Common myeloid progenitor, CD34-positive (primary cell): ENCODE data around the gene WFS1.

Experiments
- CTCF ChIA-PET: fragments of 350-600 bp; sonication (Branson Sonifier 250); formaldehyde crosslinking; loops from one replicate; lab custom pipeline; 2021; ENCODE audit warnings: antibody characterized with exemption; lab: Charles Lee
- POLR2A ChIA-PET: fragments of 350-600 bp; sonication (Branson Sonifier 250); formaldehyde crosslinking; loops from one replicate; lab custom pipeline; 2021; ENCODE audit warnings: antibody characterized with exemption; lab: Charles Lee
- DNase-seq, 3 donors: peaks; one replicate each; pipeline versions ENCODE4 v3.0.0 to v3.0.0-alpha.2; 2013
- H3K27ac ChIP-seq, 2 experiments: 1 replicate in 1 of 2; 2 replicates in 1 of 2; pipeline ENCODE4 v1.7.0; 2013; ENCODE audit warnings: inconsistent platforms in 2 of 2, low read length in 2 of 2, mild to moderate bottlenecking in 2 of 2, low read depth in 1 of 2, moderate library complexity in 1 of 2; ENCODE audit not compliant: severe bottlenecking in 2 of 2, insufficient read depth in 1 of 2, poor library complexity in 1 of 2
- H3K27me3 ChIP-seq, 5 experiments: replicated peaks in 2 of 5; 1 replicate in 3 of 5; 2 replicates in 2 of 5; pipeline versions ENCODE4 v1.6.1 to v1.7.0; 2013; ENCODE audit warnings: low read length in 4 of 5, mild to moderate bottlenecking in 2 of 5, moderate library complexity in 2 of 5, inconsistent platforms in 1 of 5; ENCODE audit not compliant: insufficient read depth in 5 of 5, control insufficient read depth in 4 of 5
- H3K36me3 ChIP-seq, 4 experiments: 1 replicate in 2 of 4; 2 replicates in 2 of 4; pipeline versions ENCODE4 v1.6.1 to v1.7.0; 2013; ENCODE audit warnings: low read length in 3 of 4, control low read depth in 1 of 4, mild to moderate bottlenecking in 1 of 4; ENCODE audit not compliant: control insufficient read depth in 4 of 4, insufficient read depth in 4 of 4
- H3K4me1 ChIP-seq, 4 experiments: 1 replicate in 3 of 4; 2 replicates in 1 of 4; pipeline versions ENCODE4 v1.6.1 to v1.7.1; 2013; ENCODE audit warnings: low read length in 3 of 4, mild to moderate bottlenecking in 3 of 4, control low read depth in 1 of 4, inconsistent platforms in 1 of 4, moderate library complexity in 1 of 4; ENCODE audit not compliant: control insufficient read depth in 4 of 4, insufficient read depth in 4 of 4; ENCODE audit errors: control extremely low read depth in 1 of 4
- H3K4me3 ChIP-seq, 7 experiments: 1 replicate in 4 of 7; 2 replicates in 3 of 7; pipeline versions ENCODE4 v1.5.1 to v1.7.0; 2013; ENCODE audit warnings: mild to moderate bottlenecking in 7 of 7, low read length in 6 of 7, moderate library complexity in 6 of 7, inconsistent platforms in 2 of 7, low read depth in 2 of 7, control low read depth in 1 of 7; ENCODE audit not compliant: insufficient read depth in 4 of 7, control insufficient read depth in 1 of 7; ENCODE audit errors: extremely low read depth in 1 of 7
- H3K9me3 ChIP-seq, 5 experiments: 1 replicate in 4 of 5; 2 replicates in 1 of 5; pipeline versions ENCODE4 v1.6.1 to v1.7.1; 2013; ENCODE audit warnings: low read length in 4 of 5, mild to moderate bottlenecking in 2 of 5, inconsistent platforms in 1 of 5, low read depth in 1 of 5, moderate library complexity in 1 of 5; ENCODE audit not compliant: control insufficient read depth in 4 of 5, insufficient read depth in 2 of 5; ENCODE audit errors: control extremely low read depth in 1 of 5
- WGBS: methylation state at CpG from one replicate; pipeline ENCODE4 v1.1.5; 2013; ENCODE audit not compliant: insufficient coverage; 5-methylcytosine and 5-hydroxymethylcytosine counted together

WFS1 gene

DNA sequence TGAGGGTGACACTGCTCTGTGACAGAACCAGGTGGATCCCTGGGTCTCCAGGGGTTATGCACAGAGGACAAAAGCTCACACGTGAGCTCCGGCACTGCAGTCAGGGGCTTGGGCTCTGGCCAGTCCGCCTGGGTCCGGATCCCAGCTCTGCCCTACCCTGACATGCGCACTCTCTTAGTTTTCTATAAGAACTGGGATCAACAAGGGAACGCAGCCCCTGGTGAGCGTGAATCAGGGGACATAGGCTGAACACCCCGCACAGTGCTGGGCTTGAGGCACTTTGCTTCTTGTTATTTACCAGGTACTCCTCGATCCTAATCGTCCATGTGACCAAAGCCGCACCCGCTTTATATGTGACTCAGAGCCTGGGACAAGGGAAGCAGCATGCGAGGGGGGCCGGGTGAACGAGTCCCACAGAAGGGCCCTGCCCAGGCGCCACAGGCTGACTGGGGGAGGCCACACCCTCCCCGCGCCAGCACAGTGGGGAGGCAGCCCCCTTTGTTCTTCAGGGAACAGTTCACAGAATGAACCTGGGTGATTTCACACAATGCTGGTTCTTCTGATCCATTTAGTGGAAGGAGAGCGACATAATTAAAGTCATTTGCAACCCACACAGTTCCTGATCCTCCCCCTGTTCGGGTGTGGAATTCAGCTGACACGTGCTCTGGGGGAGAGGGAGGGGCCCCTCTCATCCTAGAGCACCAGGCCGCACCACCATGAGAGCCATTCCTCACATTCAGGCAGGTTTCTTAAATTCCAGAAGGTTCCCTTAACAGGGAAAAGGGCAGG lies 55.5 kb downstream of the WFS1 start:
- POLR2A ChIA-PET, result interaction anchor here (1.1 kb wide), 1 partner anchor 47 kb away, joined by 3 read pairs; no protein-coding TSS in a partner anchor
- Histone ChIP-seq H3K4me3 (peak overlapping the region in 2 of 7 experiments; percentile 30 to 39), H3K4me1 (peaks cover 0 to 23% (median 20%) of the 10 kb centered on the region in 4 experiments), H3K36me3 (no peaks in the 10 kb centered on the region), H3K9me3 (peaks cover 0 to 8% (median 4%) of the 10 kb centered on the region in 5 experiments), H3K27me3 (peaks cover 0 to 76% (median 22%) of the 10 kb centered on the region in 5 experiments), H3K27ac (no peak overlapping the region)
- 40% methylated on average over 19 of the region's 22 CpGs for WGBS
- CTCF ChIA-PET, result interaction anchor here (1.5 to 18.4 kb wide), 5 partner anchors 12 to 76 kb away, joined by 4 to 452 read pairs (median 18); partner anchors contain the start of gene WFS1
- DNase-seq, result peak; percentile 45 to 80 (median 71)

DNA sequence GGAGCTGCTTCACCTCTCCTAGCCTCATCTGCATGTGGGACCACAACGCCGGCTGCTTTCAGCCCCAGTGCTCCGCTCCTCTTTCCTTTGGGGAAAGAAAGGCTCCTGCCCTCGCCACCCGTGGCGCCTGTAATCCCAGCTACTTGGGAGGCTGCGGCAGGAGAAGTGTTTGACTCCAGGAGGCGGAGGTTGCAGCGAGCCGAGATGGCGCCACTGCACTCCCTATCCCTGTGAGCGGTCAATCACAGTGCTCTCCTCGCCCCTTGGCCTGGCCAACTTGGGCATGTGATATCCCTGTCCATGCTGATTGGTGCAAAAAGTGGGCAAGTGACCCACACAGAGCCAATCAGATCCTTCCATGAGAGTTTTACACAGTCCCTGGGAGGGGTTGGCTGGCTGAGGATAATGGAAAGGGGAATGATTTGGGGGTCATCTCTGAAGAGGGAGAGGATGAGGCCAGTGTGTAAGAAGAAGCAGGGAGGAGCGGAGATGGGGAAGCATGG lies 56.2 kb downstream of the WFS1 start:
- CTCF ChIA-PET, result interaction anchor here (1.5 to 18.4 kb wide), 5 partner anchors 13 to 77 kb away, joined by 4 to 452 read pairs (median 18); partner anchors contain the start of gene WFS1
- Histone ChIP-seq H3K27ac (no peak overlapping the region), H3K27me3 (peaks cover 0 to 78% (median 20%) of the 10 kb centered on the region in 5 experiments), H3K4me3 (no peak overlapping the region), H3K4me1 (peaks cover 0 to 23% (median 20%) of the 10 kb centered on the region in 4 experiments), H3K9me3 (peaks cover 0 to 6% (median 0%) of the 10 kb centered on the region in 5 experiments), H3K36me3 (no peaks in the 10 kb centered on the region)
- WGBS, result 96% methylated on average over 12 of the region's 14 CpGs
- POLR2A ChIA-PET, result no interaction called here
- DNase-seq, result no peak

DNA sequence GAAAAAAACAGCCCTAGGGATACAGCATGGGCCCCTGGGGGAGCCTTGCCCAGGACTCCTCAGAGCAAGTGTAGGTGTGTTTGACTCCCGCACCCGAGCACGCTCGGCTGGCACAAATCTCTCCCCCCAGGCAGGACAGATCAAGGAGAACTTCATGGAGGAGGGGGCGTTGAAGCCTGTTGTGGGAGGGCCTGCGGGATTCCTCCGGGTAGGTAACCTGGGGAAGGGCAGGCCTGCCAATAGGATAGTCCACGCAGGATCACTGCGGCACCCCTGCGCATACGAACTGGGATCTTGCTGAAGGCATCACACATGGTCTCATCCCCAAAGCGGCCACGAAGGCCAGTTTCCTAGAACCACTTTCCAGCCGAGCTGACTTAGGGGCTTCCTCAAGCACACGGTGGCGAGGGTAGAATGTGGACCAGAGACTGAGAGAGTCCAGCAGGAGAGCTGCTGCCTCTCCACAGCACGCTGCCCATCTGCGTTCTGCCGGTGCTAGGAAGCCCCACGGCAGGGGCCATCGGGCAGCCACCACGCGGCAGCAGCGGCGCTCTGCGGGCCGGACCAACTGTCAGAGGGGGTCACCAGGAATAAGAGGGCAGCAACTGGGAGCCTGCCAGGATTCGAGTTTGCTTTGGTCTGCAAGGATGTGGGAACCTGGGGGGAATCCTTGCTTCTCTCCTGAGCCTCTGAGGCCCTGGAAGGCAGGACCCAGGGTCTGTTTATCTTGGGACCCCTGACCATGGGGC lies 56.8 kb downstream of the WFS1 start:
- Histone ChIP-seq H3K9me3 (peaks cover 0 to 6% (median 0%) of the 10 kb centered on the region in 5 experiments), H3K4me1 (peaks cover 0 to 23% (median 20%) of the 10 kb centered on the region in 4 experiments), H3K36me3 (no peaks in the 10 kb centered on the region), H3K27ac (no peak overlapping the region), H3K27me3 (peaks cover 0 to 76% (median 16%) of the 10 kb centered on the region in 5 experiments), H3K4me3 (no peak overlapping the region)
- POLR2A ChIA-PET, result interaction anchor here (1.0 to 1.6 kb wide), 2 partner anchors 18 to 76 kb away, joined by 3 to 6 read pairs; no protein-coding TSS in a partner anchor
- WGBS, result 94% methylated on average over 28 of the region's 28 CpGs
- no peak for DNase-seq
- CTCF ChIA-PET, result interaction anchor here (1.1 to 18.4 kb wide), 8 partner anchors 8 to 327 kb away, joined by 3 to 452 read pairs (median 5); partner anchors contain the start of gene WFS1

DNA sequence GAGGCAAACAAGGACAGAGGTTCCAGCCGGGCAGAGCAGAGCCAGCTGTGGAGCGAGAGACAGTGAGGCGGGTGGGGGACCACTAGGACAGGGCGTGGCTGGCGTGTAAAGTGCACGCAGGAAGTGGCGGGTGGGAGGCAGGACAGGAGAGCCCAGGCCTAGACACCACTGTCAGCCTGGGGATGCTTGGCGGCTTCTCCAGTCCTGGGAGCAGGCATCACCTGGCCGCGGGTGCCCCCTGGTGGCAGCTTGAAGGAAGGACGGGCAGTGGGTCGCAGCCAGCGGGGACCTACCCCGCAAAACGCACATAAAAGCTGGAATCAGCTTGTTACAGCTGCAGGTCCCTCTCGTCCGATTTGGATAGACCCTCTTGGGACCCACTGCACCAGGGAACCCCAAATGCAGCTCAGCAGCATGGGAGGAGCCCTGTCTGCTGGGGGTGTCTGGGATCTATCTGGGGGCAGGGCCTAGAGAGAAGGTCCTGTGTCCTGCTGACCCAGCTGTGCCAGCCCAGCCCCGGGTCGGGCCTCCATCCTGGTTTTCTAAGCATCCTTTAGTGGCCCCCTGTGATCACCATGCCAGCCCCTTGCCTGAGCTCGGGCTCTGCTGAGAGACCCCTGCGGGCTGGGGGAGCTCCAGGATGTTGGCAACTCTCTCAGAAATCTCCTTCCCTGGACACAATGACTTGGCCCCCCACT lies 57.7 kb downstream of the WFS1 start:
- CTCF ChIA-PET, result interaction anchor here (0.9 to 18.4 kb wide), 15 partner anchors 9 to 330 kb away, joined by 3 to 452 read pairs (median 4); partner anchors contain the start of gene WFS1
- H3K27ac ChIP-seq, result no peak overlapping the region
- H3K9me3 ChIP-seq, result peaks cover 0 to 5% (median 0%) of the 10 kb centered on the region in 5 experiments
- peak; percentile 59 to 81 (median 77) for DNase-seq
- H3K27me3 ChIP-seq, result peaks cover 0 to 70% (median 9%) of the 10 kb centered on the region in 5 experiments
- POLR2A ChIA-PET, result interaction anchor here (0.9 to 1.6 kb wide), 4 partner anchors 19 to 102 kb away, joined by 3 to 6 read pairs (median 4); no protein-coding TSS in a partner anchor
- H3K36me3 ChIP-seq, result no peaks in the 10 kb centered on the region
- H3K4me3 ChIP-seq, result no peak overlapping the region
- 21% methylated on average over 21 of the region's 21 CpGs for WGBS
- H3K4me1 ChIP-seq, result peaks cover 0 to 22% (median 19%) of the 10 kb centered on the region in 4 experiments

DNA sequence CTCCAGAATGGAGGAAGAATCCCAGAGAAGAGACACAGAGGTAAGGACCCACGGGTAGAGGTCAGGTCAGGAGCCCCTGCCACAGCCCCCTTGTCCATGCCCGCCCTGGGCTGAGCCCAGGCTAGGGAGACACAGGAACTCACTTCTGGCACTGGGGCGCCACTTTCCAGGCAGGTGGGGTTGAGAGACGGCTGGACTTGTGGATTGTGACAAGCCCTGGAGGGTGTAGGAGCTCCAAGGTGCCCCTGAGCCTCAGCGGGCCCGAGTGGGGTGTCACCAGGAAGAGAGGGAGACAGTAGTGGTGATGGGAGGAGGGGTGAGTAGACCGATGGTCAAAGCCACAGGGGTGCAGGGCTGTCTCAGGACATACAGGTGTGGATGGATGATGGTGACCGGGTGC lies 58.9 kb downstream of the WFS1 start:
- Histone ChIP-seq H3K9me3 (no peaks in the 10 kb centered on the region), H3K27me3 (peaks cover 0 to 63% (median 11%) of the 10 kb centered on the region in 5 experiments), H3K36me3 (no peaks in the 10 kb centered on the region), H3K4me3 (no peak overlapping the region), H3K27ac (no peak overlapping the region), H3K4me1 (peaks cover 0 to 15% (median 13%) of the 10 kb centered on the region in 4 experiments)
- POLR2A ChIA-PET, result interaction anchor here (1.0 to 1.6 kb wide), 2 partner anchors 78 to 103 kb away, joined by 4 to 6 read pairs; no protein-coding TSS in a partner anchor
- CTCF ChIA-PET, result interaction anchor here (0.8 to 18.4 kb wide), 7 partner anchors 12 to 296 kb away, joined by 3 to 452 read pairs (median 4); partner anchors contain the start of gene WFS1
- no peak for DNase-seq
- WGBS, result 81% methylated on average over 5 of the region's 8 CpGs
